Measurements from ENCODE around the gene BSN.

GRCh38 chr3:49568965-49569364, 14.7 kb downstream of the BSN start:
- TF ChIP-seq CTCF (IDR thresholded peaks at IDR 0.05) = no peak
- no peak for TF ChIP-seq POLR2A (IDR thresholded peaks at IDR 0.05)
